RWPE2 (cell line): ENCODE data around the gene CCNG1.

Source experiments
- ATAC-seq: fragments of 200-7000 bp; cut with Tn5 transposase; 3 replicates; pipeline ENCODE4 v1.9.1; 2021; ENCODE audit warnings: low read depth
- DNase-seq: peaks from one replicate; pipeline ENCODE4 v3.0.0-alpha.2; 2020; ENCODE audit warnings: low spot score
- H3K27ac ChIP-seq: fragments of 450-650 bp; 2 replicates; pipeline ENCODE4 v1.5.1; 2017; ENCODE audit warnings: mild to moderate bottlenecking; ENCODE audit not compliant: poor library complexity, severe bottlenecking
- H3K27me3 ChIP-seq: fragments of 250-450 bp; sonication (Bioruptor Pico); 2 replicates; pipeline ENCODE4 v1.5.1; 2021; ENCODE audit warnings: mild to moderate bottlenecking, moderate library complexity; ENCODE audit not compliant: insufficient read depth, poor library complexity, severe bottlenecking
- H3K36me3 ChIP-seq: fragments of 250-450 bp; sonication (Bioruptor Pico); 2 replicates; pipeline ENCODE4 v1.5.1; 2020; ENCODE audit warnings: low read depth, mild to moderate bottlenecking, moderate library complexity
- H3K4me1 ChIP-seq: fragments of 250-450 bp; sonication (Bioruptor Pico); 2 replicates; pipeline ENCODE4 v1.5.1; 2021; ENCODE audit warnings: mild to moderate bottlenecking, moderate library complexity; ENCODE audit not compliant: insufficient read depth, poor library complexity, severe bottlenecking
- H3K4me3 ChIP-seq: fragments of 250-450 bp; sonication (Bioruptor Pico); 2 replicates; pipeline ENCODE4 v1.5.1; 2021; ENCODE audit warnings: mild to moderate bottlenecking, moderate library complexity; ENCODE audit not compliant: severe bottlenecking
- H3K9me3 ChIP-seq: fragments of 250-450 bp; sonication (Bioruptor Pico); 2 replicates; pipeline ENCODE4 v1.5.1; 2021; ENCODE audit warnings: mild to moderate bottlenecking, moderate library complexity; ENCODE audit not compliant: severe bottlenecking
- TF ChIP-seq, protein P1 (sequence below): fragments of 450-650 bp; IDR thresholded peaks from one replicate; pipeline ENCODE4 v1.5.1; 2017; ENCODE audit warnings: mild to moderate bottlenecking, moderate library complexity; ENCODE audit not compliant: poor library complexity, severe bottlenecking

The CCNG1 gene

DNA sequence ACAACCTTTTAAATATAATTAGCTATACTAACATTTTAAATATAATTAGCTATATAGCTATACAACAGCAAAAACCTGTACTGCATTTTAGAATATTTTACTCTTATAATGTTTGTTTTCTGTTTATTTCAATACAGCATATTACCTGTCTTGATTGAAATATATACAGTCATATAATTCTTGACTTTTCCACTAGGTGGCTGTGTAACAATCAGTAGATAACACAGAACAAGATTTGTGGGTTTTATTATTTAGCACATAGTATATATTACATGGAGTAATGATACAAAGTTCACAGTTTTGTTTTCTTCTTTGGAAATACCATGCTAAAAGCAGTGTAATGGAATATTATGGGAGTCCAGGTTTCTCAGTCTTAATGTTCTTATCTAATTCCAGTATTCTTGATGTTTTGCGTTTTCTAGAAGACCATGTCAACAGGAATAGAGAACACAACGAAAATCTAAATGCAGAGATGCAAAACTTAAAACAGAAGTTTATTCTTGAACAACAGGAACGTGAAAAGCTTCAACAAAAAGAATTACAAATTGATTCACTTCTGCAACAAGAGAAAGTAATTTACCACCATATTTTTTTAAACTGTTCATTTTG lies 36.3 kb downstream of the CCNG1 start:
- peaks cover 98% of the 10 kb centered on the region for H3K36me3 ChIP-seq
- DNase-seq (no peak), ATAC-seq (peak; percentile 71)
- H3K27ac ChIP-seq, result no peak overlapping the region
- H3K4me1 ChIP-seq, result peaks cover 12% of the 10 kb centered on the region
- no peak overlapping the region for H3K4me3 ChIP-seq
- H3K27me3 ChIP-seq, result no peaks in the 10 kb centered on the region
- peaks cover 4% of the 10 kb centered on the region for H3K9me3 ChIP-seq
- TF ChIP-seq, protein P1, sequence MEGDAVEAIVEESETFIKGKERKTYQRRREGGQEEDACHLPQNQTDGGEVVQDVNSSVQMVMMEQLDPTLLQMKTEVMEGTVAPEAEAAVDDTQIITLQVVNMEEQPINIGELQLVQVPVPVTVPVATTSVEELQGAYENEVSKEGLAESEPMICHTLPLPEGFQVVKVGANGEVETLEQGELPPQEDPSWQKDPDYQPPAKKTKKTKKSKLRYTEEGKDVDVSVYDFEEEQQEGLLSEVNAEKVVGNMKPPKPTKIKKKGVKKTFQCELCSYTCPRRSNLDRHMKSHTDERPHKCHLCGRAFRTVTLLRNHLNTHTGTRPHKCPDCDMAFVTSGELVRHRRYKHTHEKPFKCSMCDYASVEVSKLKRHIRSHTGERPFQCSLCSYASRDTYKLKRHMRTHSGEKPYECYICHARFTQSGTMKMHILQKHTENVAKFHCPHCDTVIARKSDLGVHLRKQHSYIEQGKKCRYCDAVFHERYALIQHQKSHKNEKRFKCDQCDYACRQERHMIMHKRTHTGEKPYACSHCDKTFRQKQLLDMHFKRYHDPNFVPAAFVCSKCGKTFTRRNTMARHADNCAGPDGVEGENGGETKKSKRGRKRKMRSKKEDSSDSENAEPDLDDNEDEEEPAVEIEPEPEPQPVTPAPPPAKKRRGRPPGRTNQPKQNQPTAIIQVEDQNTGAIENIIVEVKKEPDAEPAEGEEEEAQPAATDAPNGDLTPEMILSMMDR, result peak; percentile 84

DNA sequence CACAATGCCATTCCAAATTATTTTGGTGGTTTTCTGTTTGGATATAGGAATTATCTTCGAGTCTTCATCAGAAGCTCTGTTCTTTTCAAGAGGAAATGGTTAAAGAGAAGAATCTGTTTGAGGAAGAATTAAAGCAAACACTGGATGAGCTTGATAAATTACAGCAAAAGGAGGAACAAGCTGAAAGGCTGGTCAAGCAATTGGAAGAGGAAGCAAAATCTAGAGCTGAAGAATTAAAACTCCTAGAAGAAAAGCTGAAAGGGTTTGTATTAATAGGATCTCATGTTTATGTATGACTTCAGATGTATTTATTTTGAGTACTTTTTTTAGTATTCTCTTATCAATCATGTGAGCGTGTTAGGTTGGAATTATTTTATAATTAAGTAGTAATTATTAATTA lies 38.0 kb downstream of the CCNG1 start:
- DNase-seq, result no peak
- ATAC-seq, result no peak

DNA sequence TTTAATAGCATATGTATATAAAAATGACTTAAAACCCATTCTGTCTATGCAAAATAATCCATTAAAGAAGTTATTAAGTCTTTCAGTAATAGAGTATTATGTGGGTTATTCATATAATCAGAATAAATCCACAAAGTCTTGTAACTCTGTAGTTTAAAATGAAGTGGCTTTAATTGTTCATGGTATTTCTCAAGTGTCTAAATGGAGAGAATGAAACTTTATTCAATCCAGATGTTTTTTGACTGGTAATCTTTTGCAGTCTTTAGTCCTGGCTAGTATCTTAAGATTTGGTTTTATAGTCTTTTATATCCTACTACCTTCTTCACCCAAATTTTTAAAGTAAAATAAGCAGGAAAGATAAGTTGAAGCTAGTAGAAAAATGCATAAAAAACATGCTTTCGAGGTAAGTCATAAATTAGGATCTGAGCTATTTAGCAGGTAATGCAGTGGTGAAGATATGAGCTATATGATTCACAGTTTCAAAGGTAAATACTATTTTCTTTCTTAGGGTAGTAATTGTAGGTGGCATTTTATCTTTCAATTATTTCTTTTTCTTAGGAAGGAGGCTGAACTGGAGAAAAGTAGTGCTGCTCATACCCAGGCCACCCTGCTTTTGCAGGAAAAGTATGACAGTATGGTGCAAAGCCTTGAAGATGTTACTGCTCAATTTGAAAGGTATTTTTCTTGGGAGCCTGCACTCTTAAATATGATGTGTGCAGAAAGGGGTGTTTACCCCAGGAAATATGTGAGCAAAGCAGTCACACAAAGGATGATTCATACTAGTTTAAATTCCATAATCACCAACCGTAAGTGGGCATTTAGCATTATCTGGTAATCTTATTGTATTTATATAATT lies 41.0 kb downstream of the CCNG1 start:
- Histone ChIP-seq H3K4me3 (no peak overlapping the region), H3K9me3 (peaks cover 4% of the 10 kb centered on the region), H3K27me3 (no peaks in the 10 kb centered on the region), H3K27ac (peak overlapping the region; percentile 34), H3K4me1 (peaks cover 16% of the 10 kb centered on the region), H3K36me3 (peaks cover 98% of the 10 kb centered on the region)
- peak; percentile 91 for ATAC-seq
- no peak for DNase-seq
- TF ChIP-seq, protein P1, result no peak

More for the DNA sequence above, 38.0 kb downstream of the CCNG1 start:
- peaks cover 4% of the 10 kb centered on the region for H3K9me3 ChIP-seq
- H3K27me3 ChIP-seq, result no peaks in the 10 kb centered on the region
- TF ChIP-seq, protein P1, result no peak
- no peak overlapping the region for H3K4me3 ChIP-seq
- H3K4me1 ChIP-seq, result peaks cover 16% of the 10 kb centered on the region
- H3K36me3 ChIP-seq, result peaks cover 98% of the 10 kb centered on the region
- no peak overlapping the region for H3K27ac ChIP-seq

DNA sequence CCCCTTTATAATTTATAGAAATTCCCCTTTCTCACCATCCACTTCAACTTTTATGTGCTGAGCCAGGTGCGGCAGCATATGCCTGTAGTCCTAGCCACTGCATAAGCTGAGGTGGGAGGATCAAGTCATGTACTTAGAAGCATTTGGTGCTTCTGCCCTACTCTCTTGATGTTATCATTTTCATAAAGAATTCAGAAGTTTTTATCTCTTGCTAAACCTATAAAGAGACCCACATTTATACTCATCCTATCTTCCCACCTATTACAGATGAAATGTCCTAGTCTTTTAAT lies 41.5 kb downstream of the CCNG1 start:
- Histone ChIP-seq H3K27ac (peak overlapping the region; percentile 34), H3K27me3 (no peaks in the 10 kb centered on the region), H3K4me3 (no peak overlapping the region), H3K4me1 (peaks cover 16% of the 10 kb centered on the region), H3K9me3 (peaks cover 4% of the 10 kb centered on the region), H3K36me3 (peaks cover 98% of the 10 kb centered on the region)
- TF ChIP-seq, protein P1, result no peak
- ATAC-seq, result peak; percentile 19; the same call in 2 of the 3 replicates
- DNase-seq, result no peak
